Endothelial cell (in vitro differentiated cells): ENCODE results near the gene PLXNB2. TPM values are rescaled to one million over a fixed set of nuclear protein-coding genes. Genes with fewer than 3 reads are reported as not detected.

Experiments
- DNase-seq: peaks from one replicate; pipeline ENCODE4 v3.0.0; 2021; ENCODE audit warnings: low spot score
- H3K27ac Mint-ChIP-seq: one replicate; pipeline ENCODE4 v1.8.0; 2021; ENCODE audit warnings: mixed read lengths, inconsistent platforms; ENCODE audit not compliant: unreplicated experiment
- H3K27me3 Mint-ChIP-seq: one replicate; pipeline ENCODE4 v1.8.0; 2021; ENCODE audit warnings: mild to moderate bottlenecking, moderate library complexity, mixed read lengths, inconsistent platforms; ENCODE audit not compliant: unreplicated experiment
- H3K36me3 Mint-ChIP-seq: one replicate; pipeline ENCODE4 v1.8.0; 2021; ENCODE audit warnings: mild to moderate bottlenecking, low read depth, mixed read lengths, inconsistent platforms; ENCODE audit not compliant: unreplicated experiment
- H3K4me1 Mint-ChIP-seq: one replicate; pipeline ENCODE4 v1.8.0; 2021; ENCODE audit warnings: mild to moderate bottlenecking, mixed read lengths, inconsistent platforms; ENCODE audit not compliant: unreplicated experiment
- H3K4me3 Mint-ChIP-seq: one replicate; pipeline ENCODE4 v1.8.0; 2021; ENCODE audit warnings: mild to moderate bottlenecking, mixed read lengths, inconsistent platforms; ENCODE audit not compliant: unreplicated experiment
- H3K9me3 Mint-ChIP-seq: one replicate; pipeline ENCODE4 v1.8.0; 2021; ENCODE audit warnings: mixed read lengths, inconsistent platforms; ENCODE audit not compliant: unreplicated experiment
- CTCF ChIP-seq: fragments of 200-600 bp; sonication (generic); IDR thresholded peaks from one replicate; pipeline ENCODE4 v1.5.0; 2021; ENCODE audit warnings: antibody characterized with exemption; ENCODE audit not compliant: unreplicated experiment
- total RNA-seq: library from RNA; stranded (reverse); fragmentation: NEBNext Ultra II Directional; extraction: Animal tissue kit (Norgen Biotek cat#: 25700); gene quantifications from one replicate; pipeline ENCODE4 v1.2.1, GENCODE V29; 2021; ENCODE audit not compliant: unreplicated experiment

PLXNB2 gene
- total RNA-seq, 1 donor from 2014 or later: 96.5 TPM

- H3K36me3 Mint-ChIP-seq: peaks cover 4% of the 10 kb centered on the region
- no peak overlapping the region for H3K4me3 Mint-ChIP-seq
- no peaks in the 10 kb centered on the region for H3K9me3 Mint-ChIP-seq
- H3K4me1 Mint-ChIP-seq: no peaks in the 10 kb centered on the region
- H3K27ac Mint-ChIP-seq: no peak overlapping the region
- peaks cover 7% of the 10 kb centered on the region for H3K27me3 Mint-ChIP-seq
- no peak for TF ChIP-seq CTCF
- DNase-seq: no peak
These were observed 35.2 kb downstream of the PLXNB2 start for GRCh38 chr22:50272044-50272802.

- H3K36me3 Mint-ChIP-seq: peaks cover 4% of the 10 kb centered on the region
- H3K4me3 Mint-ChIP-seq: no peak overlapping the region
- peaks cover 2% of the 10 kb centered on the region for H3K27me3 Mint-ChIP-seq
- no peak for TF ChIP-seq CTCF
- peak; percentile 69 for DNase-seq
- H3K27ac Mint-ChIP-seq: no peak overlapping the region
- H3K9me3 Mint-ChIP-seq: no peaks in the 10 kb centered on the region
- no peaks in the 10 kb centered on the region for H3K4me1 Mint-ChIP-seq
These were observed 35.9 kb downstream of the PLXNB2 start for GRCh38 chr22:50271519-50271970.

GRCh38 chr22:50270666-50271394 lies 36.6 kb downstream of the PLXNB2 start:
- no peak for TF ChIP-seq CTCF
- peaks cover 3% of the 10 kb centered on the region for H3K27me3 Mint-ChIP-seq
- peak overlapping the region; percentile 81 for H3K4me3 Mint-ChIP-seq
- H3K9me3 Mint-ChIP-seq: no peaks in the 10 kb centered on the region
- H3K4me1 Mint-ChIP-seq: no peaks in the 10 kb centered on the region
- peak; percentile 81 for DNase-seq
- peaks cover 3% of the 10 kb centered on the region for H3K36me3 Mint-ChIP-seq
- H3K27ac Mint-ChIP-seq: peak overlapping the region; percentile 64

GRCh38 chr22:50269970-50270665 lies 37.3 kb downstream of the PLXNB2 start, which contains the start of gene MAPK11:
TSS of gene MAPK11 (minus strand) at chr22:50270380. CDS start at chr22:50270292, 88 bp downstream.
- peaks cover 2% of the 10 kb centered on the region for H3K4me1 Mint-ChIP-seq
- no peak for TF ChIP-seq CTCF
- H3K27ac Mint-ChIP-seq: peak within 1 kb of the TSS; percentile 64
- peak within 1 kb of the TSS; percentile 83 for H3K4me3 Mint-ChIP-seq
- no peaks in the 10 kb centered on the region for H3K9me3 Mint-ChIP-seq
- no peak for DNase-seq
- peaks cover 3% of the 10 kb centered on the region for H3K36me3 Mint-ChIP-seq
- peaks cover 6% of the 10 kb centered on the region for H3K27me3 Mint-ChIP-seq
